HCT116 (cell line): ENCODE data around the gene PSORS1C1. TPM values are rescaled to one million over a fixed set of nuclear protein-coding genes. Genes with fewer than 3 reads are reported as not detected.

Experiments used
- ATAC-seq: fragments of 200-7000 bp; cut with Tn5 transposase; 2 replicates; pipeline ENCODE4 v1.9.1; 2020; ENCODE audit warnings: mild to moderate bottlenecking, moderate library complexity
- BruUV-seq: library from RNA; stranded (reverse); fragments of 400-500 nt; replicated peaks from 2 replicates; lab custom pipeline; 2021; lab: Mats Ljungman, UMichigan
- CTCF ChIA-PET: fragments of 300-600 bp; sonication (Branson Sonifier 250); formaldehyde crosslinking; loops from one replicate; lab custom pipeline; 2021; ENCODE audit warnings: antibody characterized with exemption; lab: Charles Lee
- POLR2A ChIA-PET: fragments of 300-600, 350-600 bp; sonication (Branson Sonifier 250); formaldehyde crosslinking; loops from one replicate; lab custom pipeline; 2021; ENCODE audit warnings: antibody characterized with exemption; lab: Charles Lee
- RAD21 ChIA-PET, 2 experiments: fragments of 300-600 bp; sonication (Branson Sonifier 250); formaldehyde crosslinking; loops; one replicate each; lab custom pipeline; 2023; ENCODE audit warnings: low total read pairs in 2 of 2; ENCODE audit not compliant: uncharacterized antibody in 2 of 2, unreplicated experiment in 2 of 2, low non-redundant PET in 1 of 2; lab: Charles Lee
- DNase-seq: peaks from one replicate; pipeline ENCODE4 v3.0.0-alpha.2; 2010; ENCODE audit warnings: low read depth, low spot score
- H2AFZ ChIP-seq: fragments of 200-600 bp; shearing (Covaris generic), sonication (generic); 2 replicates; pipeline ENCODE4 v1.6.1; 2017; ENCODE audit warnings: low read depth, mixed run types, mixed read lengths, antibody characterized with exemption, low read length; ENCODE audit not compliant: poor library complexity, severe bottlenecking
- H3K27ac ChIP-seq: 2 replicates; pipeline ENCODE4 v1.5.1; 2012; ENCODE audit warnings: low read depth, low read length
- H3K27me3 ChIP-seq: fragments of 200-600 bp; sonication (generic); 2 replicates; pipeline ENCODE4 v1.6.1; 2016; ENCODE audit warnings: mixed run types, low read length, mixed read lengths; ENCODE audit not compliant: insufficient read depth
- H3K36me3 ChIP-seq, 2 experiments: fragments of 200-500 bp in 1 of 2; fragments of 200-600 bp in 1 of 2; sonication (Bioruptor generic) in 1 of 2; sonication (generic) in 1 of 2; 2 replicates each; pipeline versions ENCODE4 v1.5.1 to v1.6.1; 2014 to 2016; ENCODE audit warnings: low read length in 2 of 2, inconsistent platforms in 1 of 2, mixed read lengths in 1 of 2, mixed run types in 1 of 2; ENCODE audit not compliant: insufficient read depth in 2 of 2, control insufficient read depth in 1 of 2
- H3K4me1 ChIP-seq, 2 experiments: fragments of 200-600 bp in 1 of 2; sonication (generic) in 1 of 2; 2 replicates each; pipeline versions ENCODE4 v1.5.1 to v1.6.1; 2012 to 2017; ENCODE audit warnings: low read length in 2 of 2, inconsistent platforms in 1 of 2, mild to moderate bottlenecking in 1 of 2, mixed read lengths in 1 of 2, mixed run types in 1 of 2, moderate library complexity in 1 of 2; ENCODE audit not compliant: insufficient read depth in 2 of 2, control insufficient read depth in 1 of 2
- H3K4me2 ChIP-seq: fragments of 200-600 bp; sonication (generic); 2 replicates; pipeline ENCODE4 v1.6.1; 2017; ENCODE audit warnings: mixed run types, low read length, mixed read lengths
- H3K4me3 ChIP-seq, 2 experiments: fragments of 200-600 bp in 1 of 2; sonication (generic) in 1 of 2; replicated peaks in 1 of 2; 2 replicates each; pipeline ENCODE4 v1.5.1; 2011 to 2016; ENCODE audit warnings: low read length in 2 of 2, control low read depth in 1 of 2, low read depth in 1 of 2, mild to moderate bottlenecking in 1 of 2, mixed read lengths in 1 of 2, mixed run types in 1 of 2
- H3K79me2 ChIP-seq: fragments of 200-600 bp; sonication (generic); 2 replicates; pipeline ENCODE4 v1.6.1; 2017; ENCODE audit warnings: mild to moderate bottlenecking, mixed run types, low read length, moderate library complexity, mixed read lengths; ENCODE audit not compliant: insufficient read depth
- H3K9ac ChIP-seq: fragments of 200-600 bp; sonication (generic); 2 replicates; pipeline ENCODE4 v1.6.1; 2016; ENCODE audit warnings: low read length, mixed read lengths
- H3K9me2 ChIP-seq: fragments of 200-600 bp; sonication (generic), shearing (Covaris generic); 2 replicates; pipeline ENCODE4 v1.6.1; 2017; ENCODE audit warnings: mixed run types, mild to moderate bottlenecking, moderate library complexity; ENCODE audit not compliant: insufficient read depth
- H3K9me3 ChIP-seq, 2 experiments: fragments of 200-500 bp in 1 of 2; fragments of 200-600 bp in 1 of 2; sonication (Bioruptor generic) in 1 of 2; sonication (generic) in 1 of 2; 2 replicates each; pipeline ENCODE4 v1.6.1; 2014 to 2017; ENCODE audit warnings: low read length in 2 of 2, mixed read lengths in 2 of 2, inconsistent platforms in 1 of 2, low read depth in 1 of 2, mild to moderate bottlenecking in 1 of 2, mixed run types in 1 of 2, moderate library complexity in 1 of 2; ENCODE audit not compliant: control insufficient read depth in 1 of 2, insufficient read depth in 1 of 2
- H4K20me1 ChIP-seq: fragments of 200-600 bp; sonication (generic), shearing (Covaris generic); 2 replicates; pipeline ENCODE4 v1.6.1; 2017; ENCODE audit warnings: mixed run types, mild to moderate bottlenecking, moderate library complexity; ENCODE audit not compliant: insufficient read depth
- ATF3 ChIP-seq: IDR thresholded peaks from 2 replicates; pipeline ENCODE4 v1.6.1; 2012
- CBX3 ChIP-seq: IDR thresholded peaks from 2 replicates; pipeline ENCODE4 v1.6.1; 2012; ENCODE audit warnings: low read depth
- CEBPB ChIP-seq: IDR thresholded peaks from 2 replicates; pipeline ENCODE4 v1.6.1; 2012; ENCODE audit warnings: low read depth
- CTCF ChIP-seq, 3 experiments: fragments of 200-600 bp in 1 of 3; sonication (generic) in 1 of 3; IDR thresholded peaks in 2 of 3; conservative IDR thresholded peaks in 1 of 3; 2 replicates each; pipeline ENCODE4 v1.5.1; 2012 to 2017; ENCODE audit warnings: low read depth in 2 of 3, low read length in 2 of 3, antibody characterized with exemption in 1 of 3, borderline replicate concordance in 1 of 3, control low read depth in 1 of 3, mild to moderate bottlenecking in 1 of 3, mixed read lengths in 1 of 3, mixed run types in 1 of 3, moderate library complexity in 1 of 3; ENCODE audit not compliant: insufficient read depth in 1 of 3
- EZH2phosphoT487 ChIP-seq: fragments of 200-600 bp; IDR thresholded peaks from 2 replicates; pipeline ENCODE4 v1.6.1; 2018; ENCODE audit warnings: antibody characterized with exemption, borderline replicate concordance
- FOSL1 ChIP-seq: IDR thresholded peaks from 2 replicates; pipeline ENCODE4 v1.6.1; 2012; ENCODE audit warnings: low read depth
- MAX ChIP-seq: IDR thresholded peaks from 2 replicates; pipeline ENCODE4 v1.6.1; 2012
- RAD21 ChIP-seq: IDR thresholded peaks from 2 replicates; pipeline ENCODE4 v1.6.1; 2012; ENCODE audit warnings: low read depth, mild to moderate bottlenecking
- REST ChIP-seq: IDR thresholded peaks from 2 replicates; pipeline ENCODE4 v1.6.1; 2012; ENCODE audit warnings: low read depth
- SIN3A ChIP-seq: IDR thresholded peaks from 2 replicates; pipeline ENCODE4 v1.6.1; 2012; ENCODE audit warnings: low read depth
- SRF ChIP-seq: IDR thresholded peaks from 2 replicates; pipeline ENCODE4 v1.6.1; 2012; ENCODE audit warnings: low read depth
- TCF7L2 ChIP-seq: IDR thresholded peaks from 2 replicates; pipeline ENCODE4 v1.7.0; 2011; ENCODE audit warnings: borderline replicate concordance, inconsistent platforms; ENCODE audit not compliant: insufficient read depth, insufficient read length; ENCODE audit errors: extremely low read depth
- YY1 ChIP-seq: IDR thresholded peaks from 2 replicates; pipeline ENCODE4 v1.6.1; 2011; ENCODE audit warnings: low read length, low read depth, moderate library complexity, mild to moderate bottlenecking; ENCODE audit not compliant: insufficient replicate concordance; ENCODE audit errors: extremely low read depth
- ZBTB33 ChIP-seq: IDR thresholded peaks from 2 replicates; pipeline ENCODE4 v1.6.1; 2011; ENCODE audit warnings: mild to moderate bottlenecking, low read length, moderate library complexity; ENCODE audit not compliant: insufficient replicate concordance; ENCODE audit errors: extremely low read depth
- ZFX ChIP-seq: fragments of 450-650 bp; IDR thresholded peaks from 2 replicates; pipeline ENCODE4 v1.6.1; 2017
- ZNF274 ChIP-seq: fragments of 200-500 bp; sonication (Bioruptor generic); IDR thresholded peaks from 2 replicates; pipeline ENCODE4 v1.6.1; 2014; ENCODE audit warnings: mild to moderate bottlenecking, low read depth, low read length, inconsistent platforms
- intact Hi-C: fragments of 100-400 bp; cut with micrococcal nuclease; formaldehyde crosslinking; loops from 2 replicates; pipeline ENCODE4 v1.10.0; 2022
- total RNA-seq: library from RNA; stranded (reverse); gene quantifications from one replicate; pipeline ENCODE4 v1.2.1, GENCODE V29; 2021; ENCODE audit not compliant: unreplicated experiment

PSORS1C1 gene
- total RNA-seq, 1 experiment from 2014 or later = 9.8 TPM

GRCh38 chr6:31115941-31116560 is 1.5 kb downstream of the PSORS1C1 start:
- ATAC-seq (no peak), DNase-seq (no peak)
- H3K9ac ChIP-seq = peak overlapping the region; percentile 73; the same call in 1 of the 2 replicates
- ChIA-PET CTCF (interaction anchor here (1.3 to 2.6 kb wide), 5 partner anchors 14 to 201 kb away, joined by 4 to 21 read pairs (median 11); no protein-coding TSS in a partner anchor), RAD21 (interaction anchor here (1.0 to 1.5 kb wide), 2 partner anchors 36 to 208 kb away, joined by 3 to 5 read pairs; partner anchors contain the start of gene GTF2H4 (in 1 of the 2)), POLR2A (interaction anchor here (1.0 to 2.8 kb wide), 6 partner anchors 8 to 296 kb away, joined by 3 to 11 read pairs (median 6); no protein-coding TSS in a partner anchor)
- no peaks in the 10 kb centered on the region for H3K9me3 ChIP-seq
- H3K27me3 ChIP-seq = no peaks in the 10 kb centered on the region
- H3K79me2 ChIP-seq = peaks cover 8% of the 10 kb centered on the region; the same call in 1 of the 2 replicates
- peak overlapping the region; percentile 83 for H3K27ac ChIP-seq
- no peak for TF ChIP-seq REST
- no peak for TF ChIP-seq ZBTB33
- TF ChIP-seq ZFX = no peak
- no peak for TF ChIP-seq ZNF274
- TF ChIP-seq RAD21 = no peak
- no peak for TF ChIP-seq EZH2phosphoT487
- no peak for TF ChIP-seq CBX3
- TF ChIP-seq SIN3A = no peak
- no peak for TF ChIP-seq FOSL1
- no peak for TF ChIP-seq YY1
- TF ChIP-seq ATF3 = no peak
- no peak for TF ChIP-seq MAX
- TF ChIP-seq CTCF (IDR thresholded peaks at IDR 0.05 in 2 of 3, conservative IDR thresholded peaks at IDR 0.05 in 1 of 3; ENCODE audit: borderline replicate concordance in 1 of 3, insufficient read depth in 1 of 3, low read depth in 2 of 3, low read length in 2 of 3) = no peak
- no peak for TF ChIP-seq CEBPB
- TF ChIP-seq TCF7L2 = no peak
- TF ChIP-seq SRF = no peak
- intact Hi-C loops = no loop called here
- no peaks in the 10 kb centered on the region for H3K36me3 ChIP-seq
- H3K9me2 ChIP-seq = no peaks in the 10 kb centered on the region
- no peak overlapping the region for H2AFZ ChIP-seq
- peaks cover 22 to 42% of the 10 kb centered on the region in 2 experiments for H3K4me1 ChIP-seq
- BruUV-seq = no TSS peak
- H3K4me3 ChIP-seq = peak overlapping the region; percentile 51 to 64; a peak in 3 of 4 replicates
- no peaks in the 10 kb centered on the region for H4K20me1 ChIP-seq
- H3K4me2 ChIP-seq = peak overlapping the region; percentile 92
